ENCODE measurements around the gene RIPK4. TPM values are rescaled to one million over a fixed set of nuclear protein-coding genes. Genes with fewer than 3 reads are reported as not detected.

RIPK4 gene
- 15.7 to 20.3 TPM (median 18.9 TPM) in 5 replicates for total RNA-seq (2022; extraction: Qiagen RNA extraction)

DNA sequence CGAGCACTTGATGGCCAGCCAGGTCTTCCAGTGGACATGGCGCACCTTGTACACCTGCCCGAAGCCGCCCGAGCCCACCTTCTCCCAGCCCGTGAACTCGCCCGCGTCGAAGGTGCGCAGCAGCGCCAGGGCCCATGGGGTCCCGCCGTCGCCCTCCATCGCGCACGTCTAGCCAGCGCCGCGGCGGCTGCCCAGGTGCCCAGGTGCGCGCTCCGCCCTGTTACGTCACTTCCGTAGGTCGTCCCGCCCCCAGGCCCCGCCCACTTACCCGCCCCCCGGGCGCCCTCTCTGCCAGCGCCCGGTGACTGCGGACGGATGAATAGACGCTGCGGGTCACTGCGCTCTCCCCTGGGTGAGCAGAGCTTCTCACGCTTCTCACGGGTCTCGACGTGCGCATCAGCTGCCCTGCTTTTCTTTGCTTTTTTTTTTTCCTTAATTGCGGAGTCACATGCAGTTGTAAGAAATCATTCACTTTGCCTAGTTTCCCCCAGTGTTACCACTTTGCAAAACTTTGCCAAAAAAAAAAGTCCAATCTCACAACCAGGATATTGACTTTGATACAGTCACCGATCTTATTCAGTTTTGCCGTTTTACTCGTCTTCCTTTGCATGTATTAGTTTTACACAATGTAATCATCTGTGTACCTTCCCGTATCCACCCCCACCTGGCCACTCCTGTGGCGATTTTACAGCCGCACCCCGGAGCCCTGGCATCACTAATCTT lies at the start of gene RIPK4:
Gene RIPK4, minus strand, starts transcription at position 170 of the 723 bp plus-strand sequence. Its CDS starts 11 bp downstream, at position 159.

Other genes starting within 250 kb of the RIPK4 start
- gene PRDM15, start 112.3 kb upstream of the RIPK4 start, total RNA-seq (2022; extraction: Qiagen RNA extraction): 2.3 to 3.2 TPM (median 3.0 TPM) in 5 replicates
- 5.8 to 7.4 TPM (median 6.4 TPM) in 5 replicates for gene C2CD2, start 187.0 kb upstream of the RIPK4 start, total RNA-seq (2022; extraction: Qiagen RNA extraction)
- gene ZBTB21, start 243.3 kb upstream of the RIPK4 start, total RNA-seq (2022; extraction: Qiagen RNA extraction): 4.3 to 5.6 TPM (median 4.9 TPM) in 5 replicates

All from A549 treated with AZD2906 at 1 μM for 4 hours (cell line).